Activated CD8-positive, alpha-beta memory T cell treated with anti-CD3 and anti-CD28 coated beads, Interleukin-2, amount 10 ng/mL, durations not matched to agents 7 days and 5 days (primary cell): ENCODE measurements around the gene FAM117B. TPM values are rescaled to one million over a fixed set of nuclear protein-coding genes. Genes with fewer than 3 reads are reported as not detected.
"Not testable (repeated sequence)": the region's sequence is repeated elsewhere in the genome, so short reads cannot be mapped to it uniquely, and the experiment has no call there.

ENCODE experiments used
- ATAC-seq: fragments of 150-1000 bp; cut with Tn5 transposase; one replicate; pipeline ENCODE4 v1.10.0; 2021; ENCODE audit warnings: moderate library complexity
- CTCF ChIA-PET: fragments of 350-600 bp; sonication (Branson Sonifier 250); formaldehyde crosslinking; loops from one replicate; lab custom pipeline; 2021; ENCODE audit warnings: antibody characterized with exemption; lab: Charles Lee
- DNase-seq: peaks from one replicate; pipeline ENCODE4 v3.0.0-alpha.2; 2020
- H3K27ac Mint-ChIP-seq: one replicate; pipeline ENCODE4 v1.8.0; 2021; ENCODE audit warnings: mild to moderate bottlenecking, mixed read lengths
- H3K27me3 Mint-ChIP-seq: one replicate; pipeline ENCODE4 v1.8.0; 2021; ENCODE audit warnings: mixed read lengths
- H3K36me3 Mint-ChIP-seq: one replicate; pipeline ENCODE4 v1.8.0; 2021; ENCODE audit warnings: mild to moderate bottlenecking, mixed read lengths
- H3K4me1 Mint-ChIP-seq: one replicate; pipeline ENCODE4 v1.8.0; 2021; ENCODE audit warnings: mixed read lengths
- H3K4me3 Mint-ChIP-seq: one replicate; pipeline ENCODE4 v1.8.0; 2021; ENCODE audit warnings: mild to moderate bottlenecking, moderate library complexity, mixed read lengths
- H3K9me3 Mint-ChIP-seq: one replicate; pipeline ENCODE4 v1.8.0; 2022; ENCODE audit warnings: low read depth, mixed read lengths
- total RNA-seq, 2 experiments: library from RNA; stranded (reverse); gene quantifications; one replicate each; pipeline ENCODE4 v1.2.3, GENCODE V29; 2021

Gene FAM117B
- total RNA-seq, 2 experiments from 2014 or later: 3.7 to 3.8 TPM

DNA sequence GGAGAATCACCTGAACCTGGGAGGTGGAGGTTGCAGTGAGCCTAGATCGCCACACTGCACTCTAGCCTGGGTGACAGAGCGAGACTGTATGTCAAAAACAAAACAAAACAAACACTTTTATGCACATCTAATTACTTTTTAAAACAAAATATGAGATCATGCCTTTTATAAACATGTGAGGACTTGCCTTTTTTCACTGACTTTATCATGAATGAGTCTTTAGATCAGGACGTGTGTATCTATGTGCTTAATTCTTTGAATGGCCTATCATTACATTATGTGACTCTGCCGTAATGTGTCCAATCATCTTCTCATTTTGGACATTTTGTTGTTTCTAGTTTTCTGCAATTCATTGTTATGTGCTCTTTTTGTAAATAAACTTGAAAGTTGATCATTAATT lies 58.7 kb downstream of the FAM117B start:
- no peaks in the 10 kb centered on the region for H3K27me3 Mint-ChIP-seq
- H3K4me3 Mint-ChIP-seq: no peak overlapping the region
- DNase-seq (no peak), ATAC-seq (no peak)
- no peaks in the 10 kb centered on the region for H3K9me3 Mint-ChIP-seq
- CTCF ChIA-PET: no interaction called here
- H3K27ac Mint-ChIP-seq: no peak overlapping the region
- H3K4me1 Mint-ChIP-seq: no peaks in the 10 kb centered on the region
- peaks cover 3% of the 10 kb centered on the region for H3K36me3 Mint-ChIP-seq

DNA sequence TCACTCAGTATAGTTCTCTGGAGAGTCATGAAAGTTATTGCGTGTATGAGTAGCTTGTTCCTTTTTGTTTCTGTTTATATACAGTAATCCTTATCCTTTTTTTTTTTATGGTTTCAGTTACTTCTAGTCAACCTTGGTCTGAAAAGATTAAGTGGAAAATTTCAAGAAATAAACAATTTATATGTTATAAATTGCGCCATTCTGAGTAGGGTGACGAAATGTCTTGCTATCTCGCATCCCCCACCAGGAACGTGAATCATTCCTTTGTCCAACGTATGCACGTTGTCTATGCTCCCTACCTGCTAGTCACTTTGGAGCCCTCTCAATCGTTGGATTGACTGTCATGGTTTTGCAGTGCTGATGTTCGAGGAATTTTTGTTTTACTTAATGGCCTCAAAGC lies 60.4 kb downstream of the FAM117B start:
- ATAC-seq: no peak
- CTCF ChIA-PET: no interaction called here
- H3K27me3 Mint-ChIP-seq: no peaks in the 10 kb centered on the region
- peaks cover 2% of the 10 kb centered on the region for H3K4me1 Mint-ChIP-seq
- H3K36me3 Mint-ChIP-seq: peaks cover 6% of the 10 kb centered on the region
- H3K4me3 Mint-ChIP-seq: no peak overlapping the region
- no peaks in the 10 kb centered on the region for H3K9me3 Mint-ChIP-seq
- no peak overlapping the region for H3K27ac Mint-ChIP-seq
- no peak for DNase-seq

DNA sequence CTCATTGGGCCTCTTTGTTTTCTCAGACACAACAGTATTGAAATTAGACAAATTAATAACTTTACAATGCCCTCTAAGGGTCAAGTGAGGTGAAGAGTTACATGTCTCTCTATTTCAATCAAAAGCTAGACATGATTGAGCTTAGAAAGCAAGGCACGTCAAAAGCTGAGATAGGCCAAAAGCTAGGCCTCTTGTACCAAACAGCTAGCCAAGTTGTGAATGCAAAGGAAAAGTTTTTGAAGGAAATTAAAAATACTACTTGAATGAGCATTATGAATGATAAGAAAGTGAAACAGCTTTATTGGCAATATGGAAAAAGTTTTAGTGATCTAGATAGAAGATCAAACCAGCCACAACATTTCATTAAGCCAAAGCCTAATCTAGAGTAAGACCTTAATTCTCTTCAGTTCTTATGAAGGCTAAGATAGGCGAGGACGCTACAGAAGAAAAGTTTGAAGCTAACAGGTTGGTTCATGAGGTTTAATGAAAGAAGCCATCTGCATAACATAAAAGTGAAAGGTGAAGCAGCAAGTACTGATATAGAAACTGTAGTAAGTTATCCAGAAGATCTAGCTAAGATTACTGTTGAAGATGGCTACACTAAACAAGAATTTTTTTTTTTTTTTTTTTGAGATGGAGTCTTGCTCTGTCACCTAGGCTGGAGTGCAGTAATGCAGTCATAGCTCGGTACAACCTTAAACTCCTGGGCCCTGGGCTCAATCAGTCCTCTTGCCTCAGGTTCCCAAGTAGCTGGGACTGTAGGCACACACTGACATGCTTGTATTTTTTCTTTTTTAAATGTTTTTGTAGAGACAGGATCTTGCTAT lies 65.5 kb downstream of the FAM117B start:
- DNase-seq (no peak), ATAC-seq (no peak)
- Mint-ChIP-seq H3K9me3 (no peaks in the 10 kb centered on the region), H3K4me1 (peaks cover 8% of the 10 kb centered on the region), H3K27me3 (no peaks in the 10 kb centered on the region), H3K27ac (no peak overlapping the region), H3K36me3 (peaks cover 9% of the 10 kb centered on the region), H3K4me3 (no peak overlapping the region)
- CTCF ChIA-PET: interaction anchor here (1.7 kb wide), 1 partner anchor 112 kb away, joined by 5 read pairs; no protein-coding TSS in a partner anchor

DNA sequence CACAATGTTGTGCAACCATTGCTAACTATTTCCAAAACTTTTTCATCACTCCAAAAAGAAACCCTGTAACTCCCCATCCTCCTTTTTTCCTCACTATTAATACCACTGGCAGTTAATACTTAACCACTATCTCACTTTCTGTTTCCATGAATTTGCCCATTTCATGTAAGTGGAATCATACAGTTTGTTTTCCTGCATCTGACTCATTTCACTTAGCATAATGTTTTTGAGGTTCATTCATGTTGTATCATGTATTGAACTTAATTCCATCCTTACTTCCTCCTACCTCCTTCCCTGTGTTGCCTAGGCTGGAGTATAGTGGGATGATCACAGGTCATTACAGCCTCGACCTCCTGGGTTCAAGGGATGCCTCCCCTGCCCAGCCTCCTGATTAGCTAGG lies 68.3 kb downstream of the FAM117B start:
- peaks cover 19% of the 10 kb centered on the region for H3K4me1 Mint-ChIP-seq
- CTCF ChIA-PET: no interaction called here

DNA sequence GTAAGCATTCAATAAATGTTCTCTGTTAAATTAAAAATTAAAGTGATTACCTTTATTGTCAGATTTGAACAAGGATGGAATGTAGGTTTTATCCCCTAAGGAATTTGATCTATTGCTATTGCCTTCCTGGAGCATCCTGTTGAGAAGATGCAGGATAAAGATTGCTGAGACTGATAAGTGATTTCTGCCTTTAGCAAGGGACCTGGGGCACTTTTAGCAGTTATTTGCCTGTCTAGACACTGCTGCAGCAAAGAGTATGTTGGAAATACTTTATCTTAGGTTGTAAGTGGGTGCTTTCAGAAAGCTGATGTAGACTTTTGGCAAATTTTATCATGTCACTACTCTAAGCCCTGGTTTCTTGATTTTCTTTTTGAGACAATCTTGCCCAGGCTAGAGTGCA lies 69.5 kb downstream of the FAM117B start:
- peaks cover 7% of the 10 kb centered on the region for H3K36me3 Mint-ChIP-seq
- CTCF ChIA-PET: no interaction called here
- no peak overlapping the region for H3K4me3 Mint-ChIP-seq
- DNase-seq: no peak
- ATAC-seq: no peak
- H3K27ac Mint-ChIP-seq: no peak overlapping the region
- peaks cover 2% of the 10 kb centered on the region for H3K9me3 Mint-ChIP-seq
- H3K4me1 Mint-ChIP-seq: peaks cover 19% of the 10 kb centered on the region
- H3K27me3 Mint-ChIP-seq: no peaks in the 10 kb centered on the region

More for the DNA sequence above, 68.3 kb downstream of the FAM117B start:
- H3K9me3 Mint-ChIP-seq: peaks cover under 1% of the 10 kb centered on the region
- H3K36me3 Mint-ChIP-seq: peaks cover 9% of the 10 kb centered on the region
- H3K27me3 Mint-ChIP-seq: no peaks in the 10 kb centered on the region
- ATAC-seq (no peak), DNase-seq (no peak)
- H3K4me3 Mint-ChIP-seq: no peak overlapping the region
- H3K27ac Mint-ChIP-seq: no peak overlapping the region

DNA sequence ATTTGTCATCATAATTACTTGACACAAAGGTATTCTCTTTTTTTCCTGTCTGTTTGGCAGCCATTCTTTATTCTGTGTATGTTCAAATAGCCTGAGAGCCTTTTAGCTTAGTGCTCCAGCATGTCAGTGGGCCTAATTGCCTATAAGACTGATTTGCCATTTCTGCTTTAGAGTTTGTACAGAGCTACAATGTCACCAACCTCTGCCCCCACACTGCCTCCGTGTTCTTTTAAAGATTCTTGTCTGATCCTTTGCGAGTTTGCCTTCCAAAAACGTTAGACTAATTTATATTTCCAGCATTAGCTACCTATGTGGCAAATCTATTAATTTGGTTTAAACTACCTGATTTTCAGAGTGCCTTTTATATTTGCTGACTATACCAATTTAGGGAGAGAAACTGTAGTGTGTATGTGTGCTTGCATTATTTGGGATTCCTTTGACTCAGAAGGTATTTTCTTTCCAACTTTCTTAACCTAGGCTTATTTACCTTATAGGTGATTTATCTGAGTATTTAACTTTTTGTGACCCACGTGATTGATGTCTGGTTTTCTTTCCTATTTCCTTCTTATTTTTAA lies 70.8 kb downstream of the FAM117B start:
- Mint-ChIP-seq H3K27ac (peak overlapping the region; percentile 40), H3K27me3 (no peaks in the 10 kb centered on the region), H3K9me3 (peaks cover 2% of the 10 kb centered on the region), H3K4me3 (no peak overlapping the region), H3K4me1 (peaks cover 14% of the 10 kb centered on the region), H3K36me3 (peaks cover 6% of the 10 kb centered on the region)
- CTCF ChIA-PET: no interaction called here
- no peak for ATAC-seq
- DNase-seq: no peak

DNA sequence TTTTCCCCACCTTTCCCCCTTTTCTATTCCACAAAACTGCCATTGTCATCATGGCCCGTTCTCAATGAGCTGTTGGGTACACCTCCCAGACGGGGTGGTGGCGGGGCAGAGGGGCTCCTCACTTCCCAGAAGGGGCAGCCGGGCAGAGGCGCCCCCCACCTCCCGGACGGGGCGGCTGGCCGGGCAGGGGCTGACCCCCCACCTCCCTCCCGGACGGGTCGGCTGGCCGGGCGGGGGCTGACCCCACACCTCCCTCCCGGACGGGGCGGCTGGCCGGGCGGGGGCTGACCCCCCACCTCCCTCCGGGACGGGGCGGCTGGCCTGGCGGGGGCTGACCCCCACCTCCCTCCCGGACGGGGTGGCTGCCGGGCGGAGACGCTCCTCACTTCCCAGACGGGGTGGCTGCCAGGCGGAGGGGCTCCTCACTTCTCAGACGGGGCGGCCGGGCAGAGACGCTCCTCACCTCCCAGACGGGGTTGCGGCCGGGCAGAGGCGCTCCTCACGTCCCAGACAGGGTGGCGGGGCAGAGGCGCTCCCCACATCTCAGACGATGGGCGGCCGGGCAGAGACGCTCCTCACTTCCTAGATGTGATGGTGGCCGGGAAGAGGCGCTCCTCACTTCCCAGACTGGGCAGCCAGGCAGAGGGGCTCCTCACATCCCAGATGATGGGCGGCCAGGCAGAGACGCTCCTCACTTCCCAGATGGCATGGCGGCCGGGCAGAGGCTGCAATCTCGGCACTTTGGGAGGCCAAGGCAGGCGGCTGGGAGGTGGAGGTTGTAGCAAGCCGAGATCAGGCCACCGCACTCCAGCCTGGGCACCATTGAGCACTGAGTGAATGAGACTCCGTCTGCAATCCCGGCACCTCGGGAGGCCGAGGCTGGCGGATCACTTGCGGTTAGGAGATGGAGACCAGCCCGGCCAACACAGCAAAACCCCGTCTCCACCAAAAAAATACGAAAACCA lies 80.5 kb downstream of the FAM117B start:
- H3K4me3 Mint-ChIP-seq, DNase-seq, H3K27me3 Mint-ChIP-seq, H3K4me1 Mint-ChIP-seq, CTCF ChIA-PET, H3K27ac Mint-ChIP-seq, ATAC-seq: not testable (repeated sequence)
- peaks cover 24% of the 10 kb centered on the region for H3K36me3 Mint-ChIP-seq
- peaks cover 19% of the 10 kb centered on the region for H3K9me3 Mint-ChIP-seq

DNA sequence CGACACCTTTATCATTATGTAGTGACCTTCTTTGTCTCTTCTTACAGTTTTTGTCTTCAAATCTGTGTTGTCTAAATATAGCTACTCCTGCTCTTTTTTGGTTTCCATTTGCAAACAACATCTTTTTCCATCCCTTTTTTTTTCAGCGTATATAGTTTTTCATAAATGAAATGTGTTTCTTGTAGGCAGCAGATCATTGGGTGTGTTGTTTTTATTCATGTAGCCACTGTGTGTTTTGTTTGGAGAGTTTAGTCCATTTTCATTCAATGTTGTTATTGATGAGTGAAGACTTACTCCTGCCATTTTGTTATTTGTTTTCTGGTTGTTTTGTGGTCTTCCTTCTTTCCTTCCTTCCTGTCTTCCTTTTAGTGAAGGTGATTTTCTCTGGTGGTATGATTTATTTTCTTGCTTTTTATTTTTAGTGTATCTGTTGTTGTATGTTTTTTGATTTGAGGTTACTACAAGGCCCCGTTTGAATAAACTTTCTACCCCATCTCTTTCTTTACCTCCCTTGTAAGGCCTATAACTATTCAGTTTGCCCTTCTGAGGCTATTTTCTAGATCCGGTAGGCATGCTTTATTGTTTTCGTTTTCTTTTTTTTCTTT lies 81.4 kb downstream of the FAM117B start:
- no peak overlapping the region for H3K4me3 Mint-ChIP-seq
- peaks cover 19% of the 10 kb centered on the region for H3K9me3 Mint-ChIP-seq
- no peak for DNase-seq
- no peaks in the 10 kb centered on the region for H3K4me1 Mint-ChIP-seq
- H3K27ac Mint-ChIP-seq: no peak overlapping the region
- H3K27me3 Mint-ChIP-seq: no peaks in the 10 kb centered on the region
- H3K36me3 Mint-ChIP-seq: peaks cover 24% of the 10 kb centered on the region
- ATAC-seq: no peak
- CTCF ChIA-PET: no interaction called here

DNA sequence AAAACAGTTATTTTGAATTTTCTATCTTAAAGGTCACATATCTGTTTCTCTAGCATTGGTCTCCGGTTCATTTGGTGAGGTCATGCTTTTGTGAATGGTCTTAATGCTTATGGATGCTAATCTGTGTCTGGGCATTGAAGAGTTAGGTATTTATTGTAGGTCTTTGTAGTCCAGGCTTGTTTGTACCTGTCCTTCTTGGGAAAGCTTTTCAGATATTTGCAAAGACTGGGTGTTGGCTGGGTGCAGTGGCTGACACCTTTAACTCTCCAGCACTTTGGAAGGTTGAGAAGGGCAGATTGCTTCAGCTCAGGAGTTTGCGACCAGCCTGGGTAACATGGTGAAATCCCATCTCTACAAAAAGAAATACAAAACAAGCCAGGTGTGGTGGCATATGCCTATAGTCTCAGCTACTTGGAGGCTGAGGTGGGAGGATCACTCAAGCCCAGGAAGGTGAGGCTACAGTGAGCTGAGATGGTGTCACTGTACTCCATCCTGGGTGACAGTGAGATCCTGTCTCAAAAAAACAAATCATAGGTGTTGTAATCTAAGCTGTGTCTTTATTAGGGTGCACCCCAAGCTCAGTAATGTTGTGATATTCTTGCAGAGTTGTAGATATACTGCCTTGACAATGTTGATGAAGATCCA lies 82.3 kb downstream of the FAM117B start:
- H3K4me3 Mint-ChIP-seq: no peak overlapping the region
- peaks cover 24% of the 10 kb centered on the region for H3K36me3 Mint-ChIP-seq
- H3K27ac Mint-ChIP-seq: no peak overlapping the region
- CTCF ChIA-PET: interaction anchor here (0.8 kb wide), 1 partner anchor 129 kb away, joined by 3 read pairs; no protein-coding TSS in a partner anchor
- H3K4me1 Mint-ChIP-seq: no peaks in the 10 kb centered on the region
- no peak for DNase-seq
- ATAC-seq: no peak
- no peaks in the 10 kb centered on the region for H3K27me3 Mint-ChIP-seq
- peaks cover 19% of the 10 kb centered on the region for H3K9me3 Mint-ChIP-seq

DNA sequence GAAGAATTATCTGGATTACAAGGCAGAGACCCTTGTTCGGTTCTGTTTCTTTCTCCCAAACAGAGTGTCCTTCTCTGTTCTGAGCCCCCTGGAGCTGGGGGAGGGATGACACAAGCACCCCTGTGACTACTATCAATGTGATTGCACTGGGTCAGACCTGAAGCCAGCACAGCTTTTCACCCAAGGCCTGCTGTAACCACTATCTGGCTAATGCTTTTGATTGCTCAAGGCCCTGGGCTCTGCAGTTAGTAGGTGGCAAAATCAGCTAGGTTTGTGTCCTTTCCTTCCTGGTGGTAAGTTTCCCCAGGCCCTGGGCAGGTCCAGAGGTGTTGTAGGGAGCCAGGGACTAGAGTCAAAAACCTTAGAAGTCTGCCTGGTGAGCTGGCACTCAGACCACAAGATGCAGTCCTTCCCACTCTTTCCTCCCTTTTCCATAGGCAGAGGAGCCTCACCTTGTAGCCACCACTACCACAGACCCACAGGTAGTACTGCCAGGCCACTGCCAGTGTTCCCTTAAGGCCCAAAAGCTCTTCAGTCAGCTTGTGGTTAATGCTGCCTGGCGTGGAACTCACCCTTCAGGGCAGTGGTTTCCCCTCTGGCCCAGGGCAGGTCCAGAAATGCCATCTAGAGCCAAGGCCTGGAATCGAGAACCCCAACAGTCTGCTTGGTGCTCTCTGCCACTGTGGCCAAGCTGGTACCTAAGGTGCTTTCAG lies 83.0 kb downstream of the FAM117B start:
- H3K4me1 Mint-ChIP-seq: no peaks in the 10 kb centered on the region
- H3K36me3 Mint-ChIP-seq: peaks cover 20% of the 10 kb centered on the region
- H3K9me3 Mint-ChIP-seq: peaks cover 17% of the 10 kb centered on the region
- DNase-seq: no peak
- H3K4me3 Mint-ChIP-seq: no peak overlapping the region
- H3K27me3 Mint-ChIP-seq: no peaks in the 10 kb centered on the region
- CTCF ChIA-PET: interaction anchor here (0.8 kb wide), 1 partner anchor 130 kb away, joined by 3 read pairs; no protein-coding TSS in a partner anchor
- ATAC-seq: no peak
- H3K27ac Mint-ChIP-seq: no peak overlapping the region

DNA sequence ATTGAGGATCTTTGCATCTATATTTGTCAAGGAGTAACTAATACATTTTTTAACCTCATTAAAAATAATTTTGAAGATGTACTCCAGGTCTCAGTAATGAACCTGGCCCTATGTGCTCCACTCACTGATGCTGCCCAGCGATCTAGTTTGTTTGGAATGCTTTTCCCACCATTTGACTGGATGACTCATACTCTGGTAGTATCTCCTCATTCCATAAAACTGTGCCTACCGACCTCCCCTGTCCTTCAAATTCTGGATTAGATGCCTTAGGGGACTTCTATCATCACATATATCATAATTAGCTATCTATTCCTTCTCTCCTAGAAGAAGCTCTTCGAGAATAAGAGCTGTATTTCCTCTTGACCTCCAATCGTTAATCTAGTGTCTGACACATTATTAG lies 83.8 kb downstream of the FAM117B start:
- Mint-ChIP-seq H3K9me3 (peaks cover 12% of the 10 kb centered on the region), H3K27me3 (no peaks in the 10 kb centered on the region), H3K36me3 (peaks cover 14% of the 10 kb centered on the region), H3K4me3 (no peak overlapping the region), H3K27ac (no peak overlapping the region), H3K4me1 (no peaks in the 10 kb centered on the region)
- DNase-seq (no peak), ATAC-seq (no peak)
- CTCF ChIA-PET: no interaction called here

DNA sequence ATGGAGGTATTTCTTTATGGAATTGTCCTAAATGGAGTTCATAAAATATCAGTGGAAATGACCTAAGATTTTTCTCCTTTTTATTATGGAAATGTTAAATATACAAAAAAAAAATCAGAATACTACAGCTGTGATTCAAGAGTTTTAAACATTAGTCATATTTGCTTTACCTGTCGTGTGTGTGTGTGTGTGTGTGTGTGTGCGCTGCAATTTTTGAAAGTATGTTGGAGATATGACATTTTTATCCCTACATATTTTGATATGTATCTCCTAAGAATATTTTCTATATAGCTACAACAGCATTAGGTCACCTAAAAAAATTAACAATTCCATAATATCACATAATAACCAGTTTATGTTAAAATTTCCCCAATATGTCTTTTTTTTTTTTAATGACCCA lies 85.5 kb downstream of the FAM117B start:
- Mint-ChIP-seq H3K27me3 (no peaks in the 10 kb centered on the region), H3K27ac (no peak overlapping the region), H3K4me1 (no peaks in the 10 kb centered on the region), H3K4me3 (no peak overlapping the region), H3K9me3 (peaks cover 12% of the 10 kb centered on the region), H3K36me3 (peaks cover 14% of the 10 kb centered on the region)
- DNase-seq (no peak), ATAC-seq (no peak)
- CTCF ChIA-PET: no interaction called here
